ENCODE measurements around the gene UNC5C.
A peak's percentile ranks its signal among the peaks of the same experiment; 100 is the strongest.

Gene UNC5C

GRCh38 chr4:95388911-95389310 is 159.9 kb downstream of the UNC5C start:
- H3K36me3 ChIP-seq (ENCODE audit: control insufficient read depth in 2 of 2, insufficient read depth in 1 of 2, low read length in 2 of 2), result no peaks in the 10 kb centered on the region
- no peak for TF ChIP-seq GLI2 (tag by site-specific recombination; IDR thresholded peaks at IDR 0.05; ENCODE audit: borderline replicate concordance, low read depth)
- TF ChIP-seq ZNF350 (tag by site-specific recombination; IDR thresholded peaks at IDR 0.05), result no peak
- TF ChIP-seq ZNF549 (tag by site-specific recombination; IDR thresholded peaks at IDR 0.05), result 0 out of 2 replicates have a peak, but pooled peaks have one; percentile 19
- CTCF ChIA-PET, result no interaction called here
- H3K9me3 ChIP-seq (ENCODE audit: control insufficient read depth, insufficient read depth, low read depth, low read length), result no peaks in the 10 kb centered on the region
- H3K27ac ChIP-seq (ENCODE audit: extremely low read depth, low read depth, low read length), result no peak overlapping the region
- peaks cover 2% of the 10 kb centered on the region; the same call in 1 of the 2 replicates for H3K4me1 ChIP-seq (ENCODE audit: control insufficient read depth, insufficient read depth, low read length)
- POLR2A ChIA-PET, result no interaction called here
- H3K4me3 ChIP-seq (ENCODE audit: low read depth, low read length), result no peak overlapping the region

DNA sequence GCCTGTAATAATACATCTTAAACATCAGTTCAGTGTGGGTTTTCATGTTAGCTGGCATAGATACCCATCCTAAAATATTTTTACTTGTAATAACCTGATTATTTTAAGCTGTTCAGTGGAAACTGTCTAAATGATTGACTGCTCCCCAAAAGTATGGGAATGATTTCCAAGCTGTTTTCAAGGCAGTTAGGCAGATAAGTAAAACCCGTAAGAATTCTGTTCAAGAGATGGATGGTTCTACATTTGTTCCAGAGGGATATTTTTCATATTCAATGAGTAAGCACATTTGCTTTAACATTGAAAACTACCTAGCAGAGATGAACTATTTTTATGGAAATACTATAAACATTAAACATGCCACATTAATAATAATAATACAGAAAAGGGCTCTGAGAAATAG is 161.1 kb downstream of the UNC5C start:
- H3K4me3 ChIP-seq (ENCODE audit: low read depth, low read length), result no peak overlapping the region
- ChIA-PET POLR2A (no interaction called here), CTCF (no interaction called here)
- TF ChIP-seq ZNF404 (tag by site-specific recombination; IDR thresholded peaks at IDR 0.05), result no peak
- TF ChIP-seq ZNF302 (tag by site-specific recombination; IDR thresholded peaks at IDR 0.05; ENCODE audit: low read depth), result no peak
- TF ChIP-seq EGR2 (tag by site-specific recombination; IDR thresholded peaks at IDR 0.05; ENCODE audit: low read depth), result no peak
- TF ChIP-seq ZNF18 (tag by site-specific recombination; IDR thresholded peaks at IDR 0.05), result no peak
- TF ChIP-seq ZNF354C (tag by site-specific recombination; IDR thresholded peaks at IDR 0.05; ENCODE audit: borderline replicate concordance, low read depth), result no peak
- no peak for TF ChIP-seq MZF1 (tag by site-specific recombination; IDR thresholded peaks at IDR 0.05; ENCODE audit: borderline replicate concordance)
- TF ChIP-seq ZNF830 (tag by site-specific recombination; IDR thresholded peaks at IDR 0.05; ENCODE audit: low read depth), result no peak
- TF ChIP-seq, protein P1, sequence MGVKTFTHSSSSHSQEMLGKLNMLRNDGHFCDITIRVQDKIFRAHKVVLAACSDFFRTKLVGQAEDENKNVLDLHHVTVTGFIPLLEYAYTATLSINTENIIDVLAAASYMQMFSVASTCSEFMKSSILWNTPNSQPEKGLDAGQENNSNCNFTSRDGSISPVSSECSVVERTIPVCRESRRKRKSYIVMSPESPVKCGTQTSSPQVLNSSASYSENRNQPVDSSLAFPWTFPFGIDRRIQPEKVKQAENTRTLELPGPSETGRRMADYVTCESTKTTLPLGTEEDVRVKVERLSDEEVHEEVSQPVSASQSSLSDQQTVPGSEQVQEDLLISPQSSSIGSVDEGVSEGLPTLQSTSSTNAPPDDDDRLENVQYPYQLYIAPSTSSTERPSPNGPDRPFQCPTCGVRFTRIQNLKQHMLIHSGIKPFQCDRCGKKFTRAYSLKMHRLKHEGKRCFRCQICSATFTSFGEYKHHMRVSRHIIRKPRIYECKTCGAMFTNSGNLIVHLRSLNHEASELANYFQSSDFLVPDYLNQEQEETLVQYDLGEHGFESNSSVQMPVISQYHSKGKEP (tag by site-specific recombination; IDR thresholded peaks at IDR 0.05), result no peak
- TF ChIP-seq ZNF280D (tag by site-specific recombination; IDR thresholded peaks at IDR 0.05), result no peak
- TF ChIP-seq ZNF610 (tag by site-specific recombination; IDR thresholded peaks at IDR 0.05; ENCODE audit: borderline replicate concordance), result no peak
- no peak for TF ChIP-seq ZNF19 (tag by site-specific recombination; IDR thresholded peaks at IDR 0.05; ENCODE audit: low read depth)
- TF ChIP-seq, protein P2, sequence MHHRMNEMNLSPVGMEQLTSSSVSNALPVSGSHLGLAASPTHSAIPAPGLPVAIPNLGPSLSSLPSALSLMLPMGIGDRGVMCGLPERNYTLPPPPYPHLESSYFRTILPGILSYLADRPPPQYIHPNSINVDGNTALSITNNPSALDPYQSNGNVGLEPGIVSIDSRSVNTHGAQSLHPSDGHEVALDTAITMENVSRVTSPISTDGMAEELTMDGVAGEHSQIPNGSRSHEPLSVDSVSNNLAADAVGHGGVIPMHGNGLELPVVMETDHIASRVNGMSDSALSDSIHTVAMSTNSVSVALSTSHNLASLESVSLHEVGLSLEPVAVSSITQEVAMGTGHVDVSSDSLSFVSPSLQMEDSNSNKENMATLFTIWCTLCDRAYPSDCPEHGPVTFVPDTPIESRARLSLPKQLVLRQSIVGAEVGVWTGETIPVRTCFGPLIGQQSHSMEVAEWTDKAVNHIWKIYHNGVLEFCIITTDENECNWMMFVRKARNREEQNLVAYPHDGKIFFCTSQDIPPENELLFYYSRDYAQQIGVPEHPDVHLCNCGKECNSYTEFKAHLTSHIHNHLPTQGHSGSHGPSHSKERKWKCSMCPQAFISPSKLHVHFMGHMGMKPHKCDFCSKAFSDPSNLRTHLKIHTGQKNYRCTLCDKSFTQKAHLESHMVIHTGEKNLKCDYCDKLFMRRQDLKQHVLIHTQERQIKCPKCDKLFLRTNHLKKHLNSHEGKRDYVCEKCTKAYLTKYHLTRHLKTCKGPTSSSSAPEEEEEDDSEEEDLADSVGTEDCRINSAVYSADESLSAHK (tag by site-specific recombination; IDR thresholded peaks at IDR 0.05), result no peak
- no peak for TF ChIP-seq ZNF692 (tag by site-specific recombination; IDR thresholded peaks at IDR 0.05)
- no peak for TF ChIP-seq RBAK (tag by site-specific recombination; IDR thresholded peaks at IDR 0.05)
- no peak for TF ChIP-seq PATZ1 (tag by site-specific recombination; IDR thresholded peaks at IDR 0.05)

More for the DNA sequence above, 161.1 kb downstream of the UNC5C start:
- no peak overlapping the region for H3K27ac ChIP-seq (ENCODE audit: extremely low read depth, low read depth, low read length)
- no peaks in the 10 kb centered on the region for H3K4me1 ChIP-seq (ENCODE audit: control insufficient read depth, insufficient read depth, low read length)
- no peaks in the 10 kb centered on the region for H3K36me3 ChIP-seq (ENCODE audit: control insufficient read depth in 2 of 2, insufficient read depth in 1 of 2, low read length in 2 of 2)
- no peaks in the 10 kb centered on the region for H3K9me3 ChIP-seq (ENCODE audit: control insufficient read depth, insufficient read depth, low read depth, low read length)

Measured in HEK293 (cell line).